OCI-LY7 (cell line): Measurements from ENCODE around the gene PGP.

Experiments
- CTCF ChIP-seq: fragments of 200-600 bp; sonication (generic); conservative IDR thresholded peaks from 2 replicates; pipeline ENCODE4 v1.5.1; 2014; ENCODE audit warnings: mild to moderate bottlenecking, antibody characterized with exemption, low read length, moderate library complexity, mixed read lengths
- EZH2phosphoT487 ChIP-seq: fragments of 200-600 bp; sonication (generic); IDR thresholded peaks from 2 replicates; pipeline ENCODE4 v1.6.1; 2018; ENCODE audit warnings: low read depth, borderline replicate concordance, mild to moderate bottlenecking, mixed run types, antibody characterized with exemption, low read length, moderate library complexity, mixed read lengths

- TF ChIP-seq CTCF: no peak
- no peak for TF ChIP-seq EZH2phosphoT487
Measured at GRCh38 chr16:2238838-2239675, 24.4 kb upstream of the PGP start.
